Mononuclear cell (primary cell): ENCODE measurements around the gene ADAP1. TPM values are rescaled to one million over a fixed set of nuclear protein-coding genes. Genes with fewer than 3 reads are reported as not detected.
"Not testable (repeated sequence)": the region's sequence is repeated elsewhere in the genome, so short reads cannot be mapped to it uniquely, and the experiment has no call there.

Experiments
- H3K27me3 ChIP-seq: 2 replicates; pipeline ENCODE4 v1.6.0; 2011; ENCODE audit warnings: low read length, control low read depth; ENCODE audit not compliant: insufficient read depth
- H3K4me1 ChIP-seq: 2 replicates; pipeline ENCODE4 v1.5.1; 2011; ENCODE audit warnings: mild to moderate bottlenecking, low read length, control low read depth; ENCODE audit not compliant: insufficient read depth
- H3K4me3 ChIP-seq: 2 replicates; pipeline ENCODE4 v1.5.1; 2011; ENCODE audit warnings: mild to moderate bottlenecking, low read length, moderate library complexity
- H3K9me3 ChIP-seq: 2 replicates; pipeline ENCODE4 v1.5.1; 2011; ENCODE audit warnings: low read depth, mild to moderate bottlenecking, control low read depth, low read length
- total RNA-seq: library from RNA; depleted of rRNA; stranded (reverse); fragments of >200 nt; gene quantifications from one replicate; pipeline ENCODE4 v1.2.3, GENCODE V29; 2012

ADAP1 gene
- total RNA-seq, 1 donor: 24.3 TPM

- Histone ChIP-seq H3K9me3 (no peaks in the 10 kb centered on the region), H3K4me3 (no peak overlapping the region), H3K27me3 (no peaks in the 10 kb centered on the region), H3K4me1 (peaks cover 62% of the 10 kb centered on the region)
Observed at GRCh38 chr7:931871-932650, 22.4 kb downstream of the ADAP1 start.

- Histone ChIP-seq H3K4me3 (no peak overlapping the region), H3K4me1 (peaks cover 65% of the 10 kb centered on the region), H3K27me3 (no peaks in the 10 kb centered on the region), H3K9me3 (no peaks in the 10 kb centered on the region)
Observed at GRCh38 chr7:930975-931758, 23.3 kb downstream of the ADAP1 start.

- Histone ChIP-seq H3K4me1 (peaks cover 81% of the 10 kb centered on the region), H3K27me3 (no peaks in the 10 kb centered on the region), H3K9me3 (no peaks in the 10 kb centered on the region), H3K4me3 (no peak overlapping the region)
Observed at GRCh38 chr7:929311-929711, 25.2 kb downstream of the ADAP1 start.

GRCh38 chr7:927031-927671 is 27.3 kb downstream of the ADAP1 start:
- H3K4me1 ChIP-seq: peaks cover 90% of the 10 kb centered on the region
- no peaks in the 10 kb centered on the region for H3K27me3 ChIP-seq

GRCh38 chr7:926061-927030 is 28.1 kb downstream of the ADAP1 start:
- Histone ChIP-seq H3K27me3 (no peaks in the 10 kb centered on the region), H3K4me3 (no peak overlapping the region), H3K9me3 (no peaks in the 10 kb centered on the region), H3K4me1 (peaks cover 90% of the 10 kb centered on the region)

More at GRCh38 chr7:927031-927671, 27.3 kb downstream of the ADAP1 start:
- no peak overlapping the region for H3K4me3 ChIP-seq
- no peaks in the 10 kb centered on the region for H3K9me3 ChIP-seq

GRCh38 chr7:925601-926000 is 28.9 kb downstream of the ADAP1 start:
- Histone ChIP-seq H3K9me3 (no peaks in the 10 kb centered on the region), H3K4me3 (no peak overlapping the region), H3K4me1 (peaks cover 91% of the 10 kb centered on the region), H3K27me3 (no peaks in the 10 kb centered on the region)

GRCh38 chr7:924541-925231 is 29.8 kb downstream of the ADAP1 start:
- Histone ChIP-seq H3K4me3 (no peak overlapping the region), H3K4me1 (peaks cover 82% of the 10 kb centered on the region)

GRCh38 chr7:924042-924441 is 30.4 kb downstream of the ADAP1 start:
- not testable (repeated sequence) for H3K9me3 ChIP-seq, H3K27me3 ChIP-seq, H3K4me3 ChIP-seq
- peaks cover 76% of the 10 kb centered on the region for H3K4me1 ChIP-seq

More at GRCh38 chr7:924541-925231, 29.8 kb downstream of the ADAP1 start:
- H3K9me3 ChIP-seq: no peaks in the 10 kb centered on the region
- H3K27me3 ChIP-seq: no peaks in the 10 kb centered on the region

- H3K4me1 ChIP-seq: peaks cover 71% of the 10 kb centered on the region
- H3K27me3 ChIP-seq: no peaks in the 10 kb centered on the region
- peak overlapping the region; percentile 36 for H3K4me3 ChIP-seq
- no peaks in the 10 kb centered on the region for H3K9me3 ChIP-seq
Observed at GRCh38 chr7:923108-924041, 31.1 kb downstream of the ADAP1 start.

- Histone ChIP-seq H3K4me3 (peak overlapping the region; percentile 36), H3K4me1 (peaks cover 62% of the 10 kb centered on the region), H3K9me3 (no peaks in the 10 kb centered on the region), H3K27me3 (no peaks in the 10 kb centered on the region)
Observed at GRCh38 chr7:922334-923107, 32.0 kb downstream of the ADAP1 start.

- H3K4me3 ChIP-seq: no peak overlapping the region
- no peaks in the 10 kb centered on the region for H3K27me3 ChIP-seq
- peaks cover 55% of the 10 kb centered on the region for H3K4me1 ChIP-seq
Observed at GRCh38 chr7:921581-922333, 32.7 kb downstream of the ADAP1 start.

GRCh38 chr7:921071-921461 is 33.4 kb downstream of the ADAP1 start:
- Histone ChIP-seq H3K9me3 (no peaks in the 10 kb centered on the region), H3K4me3 (no peak overlapping the region), H3K27me3 (no peaks in the 10 kb centered on the region), H3K4me1 (peaks cover 51% of the 10 kb centered on the region)

More at GRCh38 chr7:921581-922333, 32.7 kb downstream of the ADAP1 start:
- no peaks in the 10 kb centered on the region for H3K9me3 ChIP-seq
